Kidney (tissue), 14 donors: ENCODE data around the gene ZNF462. TPM values are rescaled to one million over a fixed set of nuclear protein-coding genes. Genes with fewer than 3 reads are reported as not detected.

ENCODE experiments used
- DNase-seq, 5 donors: peaks; one replicate each; pipeline ENCODE4 v3.0.0-alpha.2; 2013 to 2020
- FAIRE-seq: peaks from 2 replicates; lab custom pipeline; 2012; peaks lifted over from hg19 to GRCh38; lab: Jason Lieb, UNC
- H3K27ac ChIP-seq, 2 donors: one replicate each; pipeline ENCODE4 v1.7.0; 2013; ENCODE audit warnings: low read depth in 2 of 2, low read length in 2 of 2, inconsistent platforms in 1 of 2
- H3K27me3 ChIP-seq: one replicate; pipeline ENCODE4 v1.7.1; 2013; ENCODE audit warnings: low read length, inconsistent platforms; ENCODE audit not compliant: control insufficient read depth, insufficient read depth
- H3K36me3 ChIP-seq, 3 donors: one replicate each; pipeline versions ENCODE4 v1.7.0 to v1.7.1; 2013; ENCODE audit warnings: low read length in 3 of 3, control low read depth in 1 of 3, inconsistent platforms in 1 of 3; ENCODE audit not compliant: insufficient read depth in 3 of 3, control insufficient read depth in 2 of 3
- H3K4me1 ChIP-seq, 3 donors: one replicate each; pipeline versions ENCODE4 v1.7.0 to v1.7.1; 2013; ENCODE audit warnings: low read length in 3 of 3, inconsistent platforms in 1 of 3, low read depth in 1 of 3; ENCODE audit not compliant: control insufficient read depth in 2 of 3, insufficient read depth in 2 of 3
- H3K4me3 ChIP-seq, 3 donors: one replicate each; pipeline versions ENCODE4 v1.7.0 to v1.8.1; 2013; ENCODE audit warnings: low read length in 3 of 3, control low read depth in 1 of 3, inconsistent platforms in 1 of 3
- H3K9ac ChIP-seq, 3 donors: one replicate each; pipeline versions ENCODE4 v1.7.0 to v1.7.1; 2013; ENCODE audit warnings: low read length in 3 of 3, control low read depth in 1 of 3, inconsistent platforms in 1 of 3
- H3K9me3 ChIP-seq, 3 donors: one replicate each; pipeline versions ENCODE4 v1.7.0 to v1.7.1; 2013; ENCODE audit warnings: low read length in 3 of 3, control low read depth in 1 of 3, inconsistent platforms in 1 of 3; ENCODE audit not compliant: control insufficient read depth in 2 of 3, insufficient read depth in 1 of 3
- intact Hi-C: fragments of 100-400 bp; cut with DNase I; formaldehyde crosslinking; loops from one replicate; pipeline ENCODE4 v1.11.1; 2022
- polyA plus RNA-seq: library from polyadenylated mRNA; stranded (reverse); fragments of 350-450 nt; fragmentation: Illumina TruSeq; extraction: RNeasy Lipid Tissue Mini Kit (QIAGEN cat#74804); gene quantifications from one replicate; pipeline ENCODE4 v1.2.3, GENCODE V29; 2014; ENCODE audit warnings: low read depth, low replicate concordance; ENCODE audit not compliant: insufficient read depth
- total RNA-seq: library from RNA; stranded (reverse); fragmentation: NEBNext Ultra II Directional; extraction: Animal tissue kit (Norgen Biotek cat#: 25700); gene quantifications from one replicate; pipeline ENCODE4 v1.2.1, GENCODE V29; 2021
- TF ChIP-seq, protein P1 (sequence below): IDR thresholded peaks from 3 replicates; pipeline ENCODE4 v1.5.1; 2012; ENCODE audit warnings: mild to moderate bottlenecking, moderate library complexity, borderline replicate concordance; ENCODE audit not compliant: insufficient read depth; ENCODE audit errors: extremely low read depth
- donor health status: control.
- donor health status: control.
- donor health status: control.
- donor health status: control.
- donor health status: control.
- donor health status: DM: yes; HTN: yes; CAD: no.
- donor health status: Normal renal cell carcinoma (clear cell type).

Gene ZNF462
- total and polyA plus RNA-seq, 2 donors from 2014 or later = 1.8 to 47.0 TPM

DNA sequence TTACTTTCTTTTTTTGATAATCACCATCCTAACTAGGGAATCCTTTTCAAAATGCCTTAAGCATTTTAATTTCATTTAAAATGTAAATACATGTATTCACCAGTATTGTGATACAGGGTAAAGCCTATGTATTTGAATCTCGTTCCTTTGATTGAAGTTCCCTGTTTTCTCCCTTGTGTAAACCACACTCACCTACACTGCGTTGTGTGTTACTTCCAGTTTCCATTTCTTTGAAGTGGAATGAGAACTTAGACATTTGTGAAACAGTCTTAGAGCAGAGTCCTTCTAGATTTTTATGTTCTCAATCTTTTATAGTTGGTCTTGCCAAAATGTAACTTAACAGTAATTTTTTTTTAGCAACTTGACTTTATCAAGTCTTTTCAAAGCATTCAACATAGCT is 101.4 kb downstream of the ZNF462 start:
- no peaks in the 10 kb centered on the region for H3K27me3 ChIP-seq
- no peak overlapping the region for H3K9ac ChIP-seq
- no peak overlapping the region for H3K27ac ChIP-seq
- H3K4me1 ChIP-seq = no peaks in the 10 kb centered on the region
- intact Hi-C loops = no loop called here
- no peak for FAIRE-seq
- H3K4me3 ChIP-seq = no peak overlapping the region
- no peak for DNase-seq
- peaks cover 0 to 3% (median 0%) of the 10 kb centered on the region in 3 donors for H3K36me3 ChIP-seq
- TF ChIP-seq, protein P1, sequence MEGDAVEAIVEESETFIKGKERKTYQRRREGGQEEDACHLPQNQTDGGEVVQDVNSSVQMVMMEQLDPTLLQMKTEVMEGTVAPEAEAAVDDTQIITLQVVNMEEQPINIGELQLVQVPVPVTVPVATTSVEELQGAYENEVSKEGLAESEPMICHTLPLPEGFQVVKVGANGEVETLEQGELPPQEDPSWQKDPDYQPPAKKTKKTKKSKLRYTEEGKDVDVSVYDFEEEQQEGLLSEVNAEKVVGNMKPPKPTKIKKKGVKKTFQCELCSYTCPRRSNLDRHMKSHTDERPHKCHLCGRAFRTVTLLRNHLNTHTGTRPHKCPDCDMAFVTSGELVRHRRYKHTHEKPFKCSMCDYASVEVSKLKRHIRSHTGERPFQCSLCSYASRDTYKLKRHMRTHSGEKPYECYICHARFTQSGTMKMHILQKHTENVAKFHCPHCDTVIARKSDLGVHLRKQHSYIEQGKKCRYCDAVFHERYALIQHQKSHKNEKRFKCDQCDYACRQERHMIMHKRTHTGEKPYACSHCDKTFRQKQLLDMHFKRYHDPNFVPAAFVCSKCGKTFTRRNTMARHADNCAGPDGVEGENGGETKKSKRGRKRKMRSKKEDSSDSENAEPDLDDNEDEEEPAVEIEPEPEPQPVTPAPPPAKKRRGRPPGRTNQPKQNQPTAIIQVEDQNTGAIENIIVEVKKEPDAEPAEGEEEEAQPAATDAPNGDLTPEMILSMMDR = no peak
- H3K9me3 ChIP-seq = no peaks in the 10 kb centered on the region

DNA sequence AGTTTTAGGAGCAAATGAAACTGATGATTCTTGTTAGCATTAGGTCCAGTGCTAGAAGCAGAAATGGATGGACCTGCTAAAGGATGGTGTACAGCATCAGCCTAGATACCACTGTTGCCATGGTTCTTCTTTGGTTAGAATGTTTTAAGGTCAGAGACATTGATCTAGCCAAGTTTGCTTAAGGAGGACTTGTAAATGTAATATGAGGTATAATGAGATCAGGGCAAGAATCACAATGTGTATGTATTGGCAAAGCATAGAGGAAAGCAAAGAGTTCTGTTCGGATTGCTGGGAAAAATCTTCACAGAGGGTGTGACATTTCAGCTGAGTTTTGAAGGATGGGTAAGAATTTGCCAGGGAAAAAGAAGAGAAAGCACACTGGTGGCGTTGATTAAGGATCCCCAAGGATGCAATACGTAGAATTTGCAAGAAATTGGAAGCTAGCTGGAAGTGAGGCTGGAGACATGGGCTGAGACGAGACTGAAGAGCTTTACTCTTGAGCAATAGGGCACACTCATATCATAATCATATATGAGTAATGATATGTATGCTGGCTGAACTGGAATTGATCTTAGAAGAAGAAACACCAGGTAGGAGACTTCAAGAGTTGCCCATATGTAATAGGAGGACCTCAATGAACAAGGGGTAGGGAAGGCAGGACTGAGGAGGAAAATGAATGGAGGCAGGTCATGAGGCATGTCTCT is 102.0 kb downstream of the ZNF462 start:
- TF ChIP-seq, protein P1 = no peak
- Histone ChIP-seq H3K27ac (no peak overlapping the region), H3K4me3 (no peak overlapping the region), H3K36me3 (no peaks in the 10 kb centered on the region), H3K9ac (no peak overlapping the region), H3K9me3 (no peaks in the 10 kb centered on the region), H3K27me3 (no peaks in the 10 kb centered on the region), H3K4me1 (no peaks in the 10 kb centered on the region)
- FAIRE-seq (no peak), DNase-seq (no peak)
- intact Hi-C loops = no loop called here

DNA sequence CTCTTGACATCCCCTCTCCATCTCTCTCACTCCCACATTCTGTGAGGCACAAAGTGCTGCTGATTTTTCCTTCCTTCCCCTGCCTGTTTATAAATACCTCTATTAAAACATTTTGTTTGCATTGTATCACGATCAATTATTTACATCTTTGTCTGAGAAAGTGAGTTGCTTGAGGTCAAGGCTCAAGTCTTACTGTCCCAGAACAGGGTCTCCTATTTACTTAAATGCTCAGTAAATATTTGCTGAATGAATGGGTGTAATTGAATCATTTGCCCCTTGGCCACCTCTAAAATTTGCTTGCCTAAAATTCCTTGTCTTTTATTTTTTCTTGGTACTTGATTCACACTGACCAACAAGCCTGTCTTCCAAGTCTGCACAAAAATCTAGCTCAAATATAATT is 103.5 kb downstream of the ZNF462 start:
- Histone ChIP-seq H3K9ac (no peak overlapping the region), H3K27ac (no peak overlapping the region), H3K4me1 (no peaks in the 10 kb centered on the region), H3K36me3 (no peaks in the 10 kb centered on the region), H3K27me3 (no peaks in the 10 kb centered on the region), H3K9me3 (no peaks in the 10 kb centered on the region), H3K4me3 (no peak overlapping the region)
- DNase-seq (no peak), FAIRE-seq (no peak)
- TF ChIP-seq, protein P1 = no peak
- intact Hi-C loops = no loop called here
